ENCODE measurements around the gene MYO3A. TPM values are rescaled to one million over a fixed set of nuclear protein-coding genes. Genes with fewer than 3 reads are reported as not detected.

Gene MYO3A
- total RNA-seq, 1 donor from 2014 or later: not detected

DNA sequence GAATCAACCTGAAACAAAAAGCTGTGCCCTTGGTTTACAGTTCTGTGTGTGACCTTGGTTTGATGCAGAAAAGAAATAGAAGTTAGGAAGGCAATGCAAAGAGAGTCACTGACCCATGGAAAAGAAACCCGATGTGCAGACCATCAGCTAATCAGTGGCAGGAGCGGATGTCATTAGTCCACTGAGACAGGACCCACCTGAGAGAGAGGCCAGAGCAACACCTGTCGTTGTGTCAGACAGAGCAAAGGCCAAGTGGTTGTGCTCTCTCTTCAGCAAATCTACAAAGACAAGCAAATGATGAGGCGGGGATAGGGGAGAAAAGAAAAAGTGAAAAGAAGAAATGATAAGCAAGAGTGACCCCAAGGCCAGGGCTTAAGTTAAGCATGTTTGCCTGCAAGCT, 291.3 kb downstream of the MYO3A start:
- Mint-ChIP-seq H3K4me1 (ENCODE audit: low read depth) (no peaks in the 10 kb centered on the region), H3K9me3 (ENCODE audit: low read depth) (no peaks in the 10 kb centered on the region), H3K27ac (ENCODE audit: unreplicated experiment) (no peak overlapping the region), H3K27me3 (ENCODE audit: low read depth) (peaks cover 28% of the 10 kb centered on the region), H3K4me3 (ENCODE audit: unreplicated experiment) (no peak overlapping the region), H3K36me3 (ENCODE audit: low read depth) (no peaks in the 10 kb centered on the region)
- no peak for DNase-seq (ENCODE audit: low spot score)
- TF ChIP-seq CTCF (IDR thresholded peaks at IDR 0.05): no peak

DNA sequence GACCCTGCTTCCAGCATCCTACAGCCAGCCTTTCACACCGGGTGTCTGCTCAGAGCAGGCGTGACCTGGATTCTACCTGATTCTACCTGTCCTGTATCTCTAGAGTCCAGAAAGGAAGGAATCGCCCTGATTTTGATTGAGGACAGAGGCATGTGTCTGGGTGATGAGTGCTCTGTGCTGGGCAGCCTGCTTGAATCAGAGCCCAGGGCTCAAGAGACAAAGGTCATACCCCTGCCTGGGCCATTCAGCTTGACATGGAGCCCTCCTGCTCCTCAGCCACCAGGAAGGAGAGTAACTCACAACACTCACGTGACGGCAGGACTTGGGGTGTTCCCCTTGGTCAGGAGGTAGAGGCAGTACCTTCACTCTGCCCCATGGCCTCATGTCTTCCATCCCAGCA, 293.8 kb downstream of the MYO3A start:
- no peak for TF ChIP-seq CTCF (IDR thresholded peaks at IDR 0.05)
- H3K27me3 Mint-ChIP-seq (ENCODE audit: low read depth): peaks cover 6% of the 10 kb centered on the region
- no peaks in the 10 kb centered on the region for H3K4me1 Mint-ChIP-seq (ENCODE audit: low read depth)
- no peaks in the 10 kb centered on the region for H3K36me3 Mint-ChIP-seq (ENCODE audit: low read depth)
- H3K4me3 Mint-ChIP-seq (ENCODE audit: unreplicated experiment): no peak overlapping the region
- no peak for DNase-seq (ENCODE audit: low spot score)
- H3K9me3 Mint-ChIP-seq (ENCODE audit: low read depth): peaks cover 3% of the 10 kb centered on the region
- no peak overlapping the region for H3K27ac Mint-ChIP-seq (ENCODE audit: unreplicated experiment)

DNA sequence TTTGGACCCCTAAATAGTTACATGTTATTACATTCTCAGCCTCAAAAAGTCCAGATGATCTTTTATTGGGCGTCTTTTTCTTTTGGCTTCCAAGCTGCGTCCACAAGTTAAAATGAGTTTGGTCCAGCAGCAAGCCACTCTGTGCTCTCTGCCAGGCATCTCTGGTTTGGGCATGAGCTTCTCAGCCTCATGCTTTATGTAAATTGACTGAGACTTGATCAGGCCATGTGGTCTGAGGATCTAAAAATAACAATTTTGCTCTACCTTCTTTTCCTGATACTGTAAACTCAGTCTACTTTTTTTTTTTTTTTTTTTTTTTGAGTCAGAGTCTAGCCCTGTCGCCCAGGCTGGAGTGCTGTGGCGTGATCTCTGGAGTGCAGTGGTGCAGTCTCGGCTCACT, 298.1 kb downstream of the MYO3A start:
- TF ChIP-seq CTCF (IDR thresholded peaks at IDR 0.05): no peak
- no peaks in the 10 kb centered on the region for H3K27me3 Mint-ChIP-seq (ENCODE audit: low read depth)

DNA sequence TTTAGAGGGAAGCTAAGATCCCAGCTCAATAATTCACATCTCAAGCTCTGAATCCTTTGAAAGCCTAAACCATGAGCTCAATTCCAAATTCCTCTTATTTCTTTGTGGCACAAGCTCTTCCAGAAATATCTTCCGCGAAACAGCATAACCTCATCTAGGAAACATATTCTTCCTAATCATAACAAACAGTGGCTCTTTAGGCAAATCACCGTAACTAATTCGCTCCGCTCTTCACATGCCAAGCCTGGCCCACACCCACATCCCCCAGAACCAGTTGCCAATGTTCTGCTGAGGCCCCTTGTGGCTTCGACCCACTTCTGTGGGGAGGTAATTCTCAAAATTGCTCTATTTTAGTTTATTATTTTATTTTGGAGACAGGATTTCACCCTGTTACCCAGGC, 301.7 kb downstream of the MYO3A start:
- Mint-ChIP-seq H3K4me3 (ENCODE audit: unreplicated experiment) (no peak overlapping the region), H3K9me3 (ENCODE audit: low read depth) (peaks cover 3% of the 10 kb centered on the region), H3K4me1 (ENCODE audit: low read depth) (no peaks in the 10 kb centered on the region), H3K27ac (ENCODE audit: unreplicated experiment) (no peak overlapping the region), H3K27me3 (ENCODE audit: low read depth) (no peaks in the 10 kb centered on the region), H3K36me3 (ENCODE audit: low read depth) (no peaks in the 10 kb centered on the region)
- DNase-seq (ENCODE audit: low spot score): no peak
- TF ChIP-seq CTCF (IDR thresholded peaks at IDR 0.05): no peak

More for the DNA sequence above, 298.1 kb downstream of the MYO3A start:
- no peaks in the 10 kb centered on the region for H3K36me3 Mint-ChIP-seq (ENCODE audit: low read depth)
- H3K9me3 Mint-ChIP-seq (ENCODE audit: low read depth): peaks cover 3% of the 10 kb centered on the region
- H3K4me1 Mint-ChIP-seq (ENCODE audit: low read depth): no peaks in the 10 kb centered on the region
- no peak overlapping the region for H3K4me3 Mint-ChIP-seq (ENCODE audit: unreplicated experiment)
- no peak for DNase-seq (ENCODE audit: low spot score)
- H3K27ac Mint-ChIP-seq (ENCODE audit: unreplicated experiment): no peak overlapping the region

- H3K4me3 Mint-ChIP-seq (ENCODE audit: unreplicated experiment): no peak overlapping the region
- H3K9me3 Mint-ChIP-seq (ENCODE audit: low read depth): no peaks in the 10 kb centered on the region
- TF ChIP-seq CTCF (IDR thresholded peaks at IDR 0.05): no peak
- no peaks in the 10 kb centered on the region for H3K36me3 Mint-ChIP-seq (ENCODE audit: low read depth)
- no peaks in the 10 kb centered on the region for H3K4me1 Mint-ChIP-seq (ENCODE audit: low read depth)
- no peaks in the 10 kb centered on the region for H3K27me3 Mint-ChIP-seq (ENCODE audit: low read depth)
- no peak for DNase-seq (ENCODE audit: low spot score)
- no peak overlapping the region for H3K27ac Mint-ChIP-seq (ENCODE audit: unreplicated experiment)
These were observed 304.3 kb downstream of the MYO3A start for GRCh38 chr10:26238378-26238777.
